ENCODE measurements around the gene CLCN7. TPM values are rescaled to one million over a fixed set of nuclear protein-coding genes. Genes with fewer than 3 reads are reported as not detected.

CLCN7 gene
- total and polyA plus RNA-seq, 2 donors (not counting 3 experiments of a cell fraction or from before 2014, with no cell fraction given) = 59.8 to 94.9 TPM

DNA sequence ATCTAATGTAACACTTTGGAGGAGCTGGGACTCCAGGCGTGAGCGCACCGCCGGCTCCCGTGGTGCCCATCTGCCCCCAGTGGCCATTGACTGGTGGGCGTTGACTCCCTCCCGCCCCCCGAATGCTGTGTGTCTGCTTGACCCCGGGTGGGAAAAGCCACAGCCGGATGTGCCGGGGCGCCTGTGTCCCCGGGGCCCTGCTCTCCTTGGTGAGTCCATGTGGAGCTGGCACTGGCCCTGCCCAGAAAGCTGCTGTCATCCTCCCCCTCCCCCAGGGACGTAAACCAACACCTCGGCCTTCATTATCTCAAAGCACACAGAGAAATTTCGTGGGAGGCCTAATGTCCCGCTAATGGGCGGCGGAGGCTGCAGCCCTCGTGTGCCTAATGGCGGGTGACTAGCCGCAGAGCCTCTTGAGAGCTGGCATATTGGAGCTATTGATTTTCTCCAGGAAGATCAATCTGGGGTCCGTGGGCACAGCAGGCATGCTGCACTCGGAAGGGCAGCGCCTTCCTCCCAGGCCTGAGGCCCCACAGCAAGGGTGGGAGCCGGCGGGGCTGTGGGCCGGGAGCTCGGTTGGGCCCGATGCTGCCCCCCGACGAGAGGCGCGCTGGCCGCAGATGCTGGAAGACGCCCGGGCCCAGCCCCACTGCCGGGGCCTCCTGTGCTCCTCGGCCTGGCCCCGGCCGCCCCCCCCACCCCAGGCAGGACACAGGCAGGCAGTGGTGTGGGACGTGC lies 47.9 kb downstream of the CLCN7 start:
- H3K4me2 ChIP-seq (ENCODE audit: insufficient read depth, low read length) = no peak overlapping the region
- no peaks in the 10 kb centered on the region for H3K9me1 ChIP-seq (replicated peaks; ENCODE audit: control insufficient read depth, extremely low read depth, insufficient read depth, low read length)
- FAIRE-seq (no peak), DNase-seq (ENCODE audit: low read depth, low spot score) (no peak)
- POLR2A ChIA-PET = no interaction called here
- H3K9ac ChIP-seq (replicated peaks; ENCODE audit: extremely low read depth, insufficient read depth, low read length) = no peak overlapping the region
- no peaks in the 10 kb centered on the region for H3K79me2 ChIP-seq (ENCODE audit: control insufficient read depth, insufficient read depth, low read length)
- no peak overlapping the region for H2AFZ ChIP-seq (ENCODE audit: low read depth, low read length)
- intact Hi-C loops (cut with micrococcal nuclease) (loop anchor here (10.0 kb wide), 1 partner anchor 278 kb away; the partner anchor contains the start of gene MAPK8IP3), dilution Hi-C loops (cut with MboI; ENCODE audit: extremely low pct_ligation_motif_present, low sequenced_read_pairs) (no loop called here)
- no peaks in the 10 kb centered on the region for H3K9me3 ChIP-seq (replicated peaks; ENCODE audit: control insufficient read depth, insufficient read depth, low read length)
- BruUV-seq (replicated peaks) = no TSS peak
- no peaks in the 10 kb centered on the region for H3K4me1 ChIP-seq (ENCODE audit: control insufficient read depth, extremely low read depth, insufficient read depth, low read length)
- H3K4me3 ChIP-seq (replicated peaks in 1 of 3; ENCODE audit: insufficient read depth in 1 of 3, low read depth in 1 of 3, low read length in 3 of 3) = no peak overlapping the region
- H3K27ac ChIP-seq (ENCODE audit: insufficient read depth, low read depth, low read length) = no peak overlapping the region
- no peak for TF ChIP-seq CTCF (IDR thresholded peaks at IDR 0.05; ENCODE audit: extremely low read depth in 1 of 2, insufficient read depth in 1 of 2, low read depth in 1 of 2, low read length in 2 of 2)
- TF ChIP-seq EZH2 (IDR thresholded peaks at IDR 0.05; ENCODE audit: borderline replicate concordance, low read depth, low read length, severe bottlenecking) = no peak
- no peak for TF ChIP-seq POLR2AphosphoS5 (IDR thresholded peaks at IDR 0.05; ENCODE audit: insufficient read depth, low read depth, low read length)
- TF ChIP-seq MYC (IDR thresholded peaks at IDR 0.05; ENCODE audit: low read depth, low read length) = no peak
- TF ChIP-seq FOS (IDR thresholded peaks at IDR 0.05; ENCODE audit: borderline replicate concordance, insufficient read depth, low read length) = no peak
- no peak for TF ChIP-seq POLR2A (IDR thresholded peaks at IDR 0.05; ENCODE audit: low read depth, low read length)
- TF ChIP-seq GATA2 (IDR thresholded peaks at IDR 0.05; ENCODE audit: insufficient read depth, insufficient read length, low read depth, low read length) = no peak
- TF ChIP-seq MAX (IDR thresholded peaks at IDR 0.05; ENCODE audit: insufficient read depth, insufficient read length) = no peak
- no peak for TF ChIP-seq JUN (IDR thresholded peaks at IDR 0.05; ENCODE audit: borderline replicate concordance, insufficient read depth, insufficient read length, low read depth)
- no peaks in the 10 kb centered on the region for H3K27me3 ChIP-seq (ENCODE audit: control insufficient read depth in 2 of 2, insufficient read depth in 2 of 2, low read length in 2 of 2)
- no peaks in the 10 kb centered on the region for H4K20me1 ChIP-seq (replicated peaks; ENCODE audit: control insufficient read depth, extremely low read depth, insufficient read depth, low read length)
- CTCF ChIA-PET = interaction anchor here (0.8 kb wide), 1 partner anchor 12 kb away, joined by 3 read pairs; no protein-coding TSS in a partner anchor
- no peaks in the 10 kb centered on the region for H3K36me3 ChIP-seq (ENCODE audit: control insufficient read depth in 2 of 2, extremely low read depth in 1 of 2, insufficient read depth in 2 of 2, low read length in 2 of 2)
